NCI-H774 (cell line): Measurements from ENCODE around the gene NEURL1.
A peak's percentile ranks its signal among the peaks of the same experiment; 100 is the strongest.

Source experiments
- DNase-seq: peaks from one replicate; lab custom pipeline; 2025; lab: John Stamatoyannopoulos, UW

The NEURL1 gene

DNA sequence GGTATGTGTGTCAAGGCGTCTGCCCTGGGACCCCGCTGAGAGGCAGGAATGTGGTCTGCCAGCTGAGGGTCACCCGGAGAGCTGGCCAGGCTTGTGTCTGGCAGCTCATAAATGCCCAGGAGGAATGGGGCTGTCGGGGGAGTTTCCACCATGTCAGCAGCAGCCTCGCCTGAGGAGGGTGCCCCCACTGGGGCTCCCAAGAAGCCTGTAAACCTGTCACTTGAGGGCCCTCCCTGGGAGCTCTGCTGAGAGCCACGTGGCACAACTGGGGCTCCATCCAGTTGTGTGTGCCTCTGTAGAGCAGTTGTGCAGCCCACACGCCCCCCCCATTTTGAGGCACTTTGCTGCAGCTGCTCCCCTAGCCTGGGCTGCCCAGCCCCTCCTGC lies 70.6 kb downstream of the NEURL1 start:
- no peak for DNase-seq

DNA sequence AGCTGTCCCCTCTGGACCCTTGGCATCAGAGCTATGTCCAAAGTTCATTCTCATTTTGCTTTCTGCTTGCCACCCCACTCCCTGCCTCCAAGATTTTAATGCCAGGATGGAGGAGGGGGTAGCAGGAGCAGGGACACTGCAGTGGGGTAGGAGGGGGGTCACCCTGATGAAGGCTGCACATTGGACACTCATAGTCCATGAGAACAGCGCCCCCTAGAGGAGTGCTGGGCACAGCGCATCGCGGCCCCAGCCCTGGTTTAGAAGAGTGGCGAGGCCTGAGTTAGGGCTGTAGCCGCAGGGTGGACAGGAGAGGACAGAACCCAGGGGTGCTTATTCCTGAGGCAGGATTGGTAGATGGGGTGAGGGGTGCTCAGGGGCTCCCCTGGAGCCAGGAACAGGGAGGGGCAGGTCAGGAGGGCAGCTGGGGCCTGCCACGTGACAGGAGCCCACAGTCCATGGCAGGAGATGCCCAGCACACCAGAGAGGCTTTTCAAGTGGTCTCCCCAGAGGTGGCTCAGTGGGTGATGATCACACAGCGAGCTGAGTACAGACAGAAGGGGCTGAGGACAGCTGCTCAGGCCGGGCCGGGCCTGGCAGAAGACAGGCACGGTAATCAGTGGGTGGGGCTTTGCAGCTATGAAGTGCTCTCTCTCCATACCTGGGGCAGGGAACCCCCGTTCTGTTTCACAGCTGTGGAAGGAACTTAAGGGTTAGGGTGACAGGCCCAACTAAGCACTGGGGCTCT lies 71.4 kb downstream of the NEURL1 start:
- DNase-seq = no peak

GRCh38 chr10:103566536-103566935 lies 73.0 kb downstream of the NEURL1 start:
- DNase-seq = no peak

DNA sequence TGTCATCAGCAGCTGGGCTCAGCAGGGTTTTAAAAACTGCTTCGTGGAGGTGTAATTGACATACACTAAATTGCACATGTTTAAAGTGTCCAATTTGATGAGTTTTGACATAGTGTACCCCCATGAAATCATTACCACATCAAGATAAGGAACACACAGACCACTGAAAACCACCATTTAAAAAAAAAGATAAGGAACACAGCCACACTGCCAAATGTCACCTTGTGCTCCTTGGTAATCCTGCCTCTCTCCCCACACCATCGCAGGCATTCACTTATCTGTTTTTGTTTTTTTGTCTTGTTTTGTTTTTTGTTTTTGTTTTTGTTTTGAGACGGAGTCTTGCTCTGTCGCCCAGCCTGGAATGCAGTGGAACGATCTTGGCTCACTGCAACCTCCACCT lies 75.0 kb downstream of the NEURL1 start:
- no peak for DNase-seq

GRCh38 chr10:103569896-103570295 lies 76.4 kb downstream of the NEURL1 start:
- no peak for DNase-seq

DNA sequence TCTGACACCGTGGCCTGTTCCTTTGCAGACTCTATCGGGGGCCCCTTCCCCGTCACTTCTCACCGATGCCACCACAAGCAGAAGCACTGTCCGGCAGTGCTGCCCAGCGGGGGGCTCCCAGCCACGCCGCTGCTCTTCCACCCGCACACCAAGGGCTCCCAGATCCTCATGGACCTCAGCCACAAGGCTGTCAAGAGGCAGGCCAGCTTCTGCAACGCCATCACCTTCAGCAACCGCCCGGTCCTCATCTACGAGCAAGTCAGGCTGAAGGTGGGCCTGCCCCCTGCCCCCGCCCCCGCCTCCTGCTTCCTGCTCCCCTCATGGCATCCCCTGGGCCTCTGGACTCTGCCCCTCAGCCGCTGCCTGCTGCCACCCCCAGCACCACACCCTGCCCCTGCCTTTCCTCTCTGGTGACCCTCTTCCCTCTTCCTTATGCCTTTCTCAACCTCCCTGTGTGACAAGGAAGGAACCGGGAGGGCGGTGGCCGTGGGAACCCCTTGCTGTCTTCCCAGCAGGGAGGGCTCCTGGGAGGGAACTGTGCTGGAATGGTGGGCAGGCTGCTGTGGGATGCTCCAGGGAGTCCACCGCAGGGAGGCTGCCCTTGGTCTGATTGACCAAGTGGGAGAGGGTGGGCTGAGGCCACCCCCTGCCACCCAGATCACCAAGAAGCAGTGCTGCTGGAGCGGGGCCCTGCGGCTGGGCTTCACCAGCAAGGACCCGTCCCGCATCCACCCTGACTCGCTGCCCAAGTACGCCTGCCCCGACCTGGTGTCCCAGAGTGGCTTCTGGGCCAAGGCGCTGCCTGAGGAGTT lies 77.5 kb downstream of the NEURL1 start:
- no peak for DNase-seq

DNA sequence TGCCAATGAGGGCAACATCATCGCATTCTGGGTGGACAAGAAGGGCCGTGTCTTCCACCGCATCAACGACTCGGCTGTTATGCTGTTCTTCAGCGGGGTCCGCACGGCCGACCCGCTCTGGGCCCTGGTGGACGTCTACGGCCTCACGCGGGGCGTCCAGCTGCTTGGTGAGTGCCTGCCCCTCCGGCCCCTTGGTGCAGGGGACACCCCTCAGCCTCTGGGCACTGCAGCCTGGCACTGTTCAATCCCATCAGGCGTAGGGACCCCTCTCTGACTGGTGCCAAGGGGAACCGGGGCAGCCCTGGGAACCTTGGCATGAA lies 78.1 kb downstream of the NEURL1 start:
- no peak for DNase-seq

DNA sequence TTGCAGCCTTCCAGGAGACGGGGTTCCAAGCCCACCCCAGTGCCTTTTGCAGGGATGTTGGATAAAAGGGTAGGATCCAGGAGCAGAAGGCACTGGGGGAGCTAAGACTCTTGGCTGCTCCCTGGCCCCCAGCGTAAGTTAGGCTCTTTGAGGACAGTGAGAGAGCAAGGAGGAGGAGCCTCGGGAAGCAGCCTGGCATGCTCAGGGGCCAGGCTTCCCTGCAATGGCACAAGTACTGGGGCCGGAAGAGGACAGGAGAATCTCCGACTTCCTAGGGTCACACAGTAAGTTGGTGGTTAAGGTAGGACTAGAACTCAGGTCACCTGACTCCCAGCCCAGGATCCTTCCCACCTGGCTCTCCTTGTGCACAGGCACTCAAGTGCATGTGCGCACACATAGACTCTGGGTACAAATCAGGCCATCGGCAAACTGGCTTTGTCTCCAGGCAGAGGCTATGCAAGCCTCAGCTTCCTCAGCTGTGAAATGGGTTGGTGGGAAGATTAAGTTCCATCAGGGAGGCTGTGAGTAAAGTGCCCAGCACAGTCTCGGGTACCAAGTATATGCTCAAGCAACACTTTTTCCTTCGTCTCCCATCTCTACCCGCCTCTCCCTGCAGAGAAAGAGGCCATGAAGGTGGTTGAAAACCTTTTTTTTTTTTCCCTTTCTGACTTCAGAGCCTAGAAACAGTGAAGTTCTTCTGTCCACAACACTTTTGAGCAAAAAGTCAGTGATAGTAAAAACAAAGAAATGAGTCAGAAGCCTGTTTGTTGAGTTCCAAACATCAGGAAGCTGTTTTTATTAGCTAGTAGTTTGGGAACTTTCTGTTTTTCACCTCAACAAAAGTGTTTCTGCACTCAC lies 79.1 kb downstream of the NEURL1 start:
- DNase-seq = no peak

GRCh38 chr10:103573205-103573487 lies 79.6 kb downstream of the NEURL1 start:
- no peak for DNase-seq

DNA sequence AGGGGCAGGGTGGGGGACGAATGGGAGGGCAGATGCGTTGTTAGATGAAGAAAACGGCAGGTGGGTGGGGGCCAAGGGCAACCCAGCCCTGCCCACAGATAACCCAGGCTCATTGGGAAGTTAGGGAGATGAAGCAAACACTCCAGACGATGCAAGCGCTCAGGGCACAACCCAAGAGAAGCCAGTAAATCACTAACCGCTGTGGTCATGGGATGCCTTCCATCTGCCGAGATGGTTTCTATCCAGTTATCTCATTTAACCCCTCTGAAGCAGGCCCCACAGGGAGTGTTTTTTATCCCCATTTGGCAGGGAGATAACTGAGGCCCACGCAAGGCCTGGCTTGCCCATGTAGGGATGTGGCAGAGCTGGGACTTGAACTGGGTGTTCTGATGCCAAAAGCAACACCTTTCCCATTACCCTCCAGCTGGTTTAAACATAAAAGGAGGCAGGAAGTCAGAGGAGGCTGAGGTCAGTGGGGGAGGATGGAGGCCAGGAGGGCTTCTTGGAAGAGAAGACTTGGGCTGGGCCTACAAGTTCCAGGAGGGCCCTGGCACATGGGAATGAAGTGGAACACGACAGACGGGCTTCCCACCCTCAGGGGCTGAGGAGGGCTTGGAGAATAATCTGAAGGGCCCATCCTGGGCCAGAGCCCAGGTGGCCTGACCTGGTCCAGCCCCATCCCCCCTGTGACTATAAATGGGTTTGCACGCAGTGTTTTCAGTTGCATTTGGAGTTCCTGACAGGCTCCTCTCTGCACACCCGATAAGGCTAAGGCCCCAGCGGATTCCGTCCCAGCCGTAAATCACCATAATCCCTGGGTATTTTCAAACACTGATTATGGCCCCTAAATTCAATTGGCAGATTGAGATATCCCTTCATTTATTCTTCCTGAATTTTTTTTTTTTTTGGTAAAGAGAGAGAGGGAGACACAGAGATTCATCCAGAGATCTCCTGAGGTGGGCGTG lies 80.9 kb downstream of the NEURL1 start:
- DNase-seq = no peak

- no peak for DNase-seq
These were observed 82.0 kb downstream of the NEURL1 start for GRCh38 chr10:103575416-103576075.

GRCh38 chr10:103576076-103576471 lies 82.6 kb downstream of the NEURL1 start:
- DNase-seq = no peak

GRCh38 chr10:103576862-103577261 lies 83.4 kb downstream of the NEURL1 start:
- DNase-seq = peak; percentile 36

- no peak for DNase-seq
These were observed 85.4 kb downstream of the NEURL1 start for GRCh38 chr10:103578782-103579382.

DNA sequence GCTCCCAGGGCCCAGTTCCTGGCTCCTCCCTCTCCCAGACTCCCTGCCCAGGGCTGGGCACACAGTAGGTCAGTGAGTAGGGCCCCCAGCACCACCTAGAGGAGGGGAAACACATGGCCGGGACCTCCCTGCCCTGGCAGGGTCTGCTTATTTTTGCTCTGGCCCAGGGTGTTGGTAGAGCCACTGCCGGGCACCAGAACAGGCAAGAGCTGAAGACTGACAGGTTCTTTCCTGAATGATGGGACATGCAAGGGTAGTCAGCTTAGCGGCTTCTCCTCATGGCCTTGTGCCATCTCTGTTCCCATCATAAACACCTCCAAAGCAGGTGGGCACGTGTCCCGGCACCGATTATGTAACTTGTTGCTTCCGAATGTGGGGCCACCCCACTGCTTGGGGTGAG lies 86.5 kb downstream of the NEURL1 start:
- DNase-seq = no peak

GRCh38 chr10:103580430-103580829 lies 86.9 kb downstream of the NEURL1 start:
- no peak for DNase-seq

DNA sequence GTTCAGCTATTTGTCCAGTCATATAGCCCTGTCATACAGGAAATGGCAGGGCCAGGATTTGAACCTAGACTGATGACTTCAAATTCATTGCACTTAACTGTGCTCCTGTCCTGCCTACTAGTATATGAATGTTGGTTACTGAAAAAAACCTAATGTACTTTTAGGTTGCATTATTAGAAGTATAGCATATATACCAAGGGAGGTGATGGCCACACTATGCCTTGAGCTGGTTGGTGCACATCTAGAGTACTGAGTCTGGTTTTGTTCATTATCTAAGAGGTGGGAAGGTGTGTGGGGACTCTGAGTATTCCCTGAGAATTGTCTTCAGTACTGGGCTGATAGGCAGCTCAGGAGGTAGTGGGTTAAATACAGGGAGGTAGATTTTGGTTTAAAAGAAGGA lies 88.0 kb downstream of the NEURL1 start:
- no peak for DNase-seq

DNA sequence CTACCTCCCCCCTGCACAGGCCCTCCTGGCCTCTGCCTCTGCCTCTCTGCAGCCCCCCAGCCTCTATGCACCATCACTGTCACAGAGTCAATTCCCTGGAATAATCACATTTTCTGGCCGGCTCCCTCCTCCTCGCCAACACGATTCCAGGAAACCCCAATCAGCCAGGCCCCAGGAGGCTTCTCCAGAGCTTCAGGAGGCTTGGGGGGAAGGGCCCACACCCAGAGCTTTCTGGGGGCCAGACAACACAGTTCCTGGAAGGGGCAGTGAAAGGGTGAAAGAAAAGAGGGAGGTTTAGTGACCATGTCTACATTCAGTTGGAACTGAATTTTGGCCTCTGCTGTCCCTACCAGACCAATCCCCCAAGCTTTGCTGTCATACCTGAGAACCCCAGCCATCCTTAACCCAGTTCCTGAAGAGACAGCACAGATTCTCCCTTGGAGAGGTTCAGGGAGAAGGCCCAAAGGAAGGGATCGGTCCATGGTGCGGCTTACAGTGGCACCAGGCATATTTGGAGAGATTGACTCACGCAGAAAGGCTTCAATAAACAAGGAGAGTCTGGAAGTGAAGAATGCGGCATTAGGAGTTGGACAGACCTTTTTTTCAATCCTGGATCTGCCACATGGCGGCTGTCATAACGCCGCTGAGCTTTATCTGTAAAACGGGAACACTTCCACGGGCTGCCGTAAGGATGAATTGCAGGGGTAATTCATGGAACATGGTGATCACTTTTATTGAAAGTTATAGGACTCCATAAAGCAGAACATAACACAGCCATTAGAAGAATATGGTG lies 89.0 kb downstream of the NEURL1 start:
- DNase-seq = no peak

DNA sequence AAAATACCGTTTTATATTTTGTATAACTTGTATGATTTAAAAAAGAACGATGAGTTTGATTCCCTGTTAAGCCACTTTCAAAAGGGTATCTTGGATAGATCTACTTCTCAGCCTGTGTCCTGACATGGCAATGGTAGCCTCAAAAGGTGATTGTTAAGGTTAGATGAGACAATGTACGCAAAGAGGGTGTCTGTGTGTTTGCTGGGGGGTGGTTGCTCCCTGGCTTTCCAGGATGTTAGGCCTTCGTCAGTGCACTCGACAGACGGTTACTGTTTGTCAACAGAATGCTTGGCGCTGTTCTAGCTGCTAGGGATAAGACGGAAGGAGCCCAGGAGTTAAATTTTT lies 90.3 kb downstream of the NEURL1 start:
- DNase-seq = no peak
